GM21619 (cell line): ENCODE results near the gene PPP1R1A.

Source experiments
- ATAC-seq: cut with Tn5 transposase; IDR thresholded peaks from one replicate; pipeline ENCODE4 v1.9.1; 2021; ENCODE audit not compliant: unreplicated experiment

Gene PPP1R1A

GRCh38 chr12:54538136-54538700, 50.2 kb downstream of the PPP1R1A start:
- no peak for ATAC-seq

- no peak for ATAC-seq
Measured at GRCh38 chr12:54535474-54535873, 53.0 kb downstream of the PPP1R1A start.

- ATAC-seq: no peak
Measured at GRCh38 chr12:54529581-54529980, 58.9 kb downstream of the PPP1R1A start.
